Measurements from ENCODE around the gene PGC.

GRCh38 chr6:41721414-41721813 is 25.8 kb downstream of the PGC start:
- TF ChIP-seq GATA2 (IDR thresholded peaks at IDR 0.05; ENCODE audit: low read depth, low read length) = no peak
- no peak for TF ChIP-seq GATA3 (IDR thresholded peaks at IDR 0.05; ENCODE audit: low read depth, low read length)

All from SH-SY5Y (cell line).